WERI-Rb-1 (cell line): Measurements from ENCODE around the gene TMEM87B.

Experiments
- DNase-seq: peaks from one replicate; pipeline ENCODE4 v3.0.0-alpha.2; 2020
- H3K27ac ChIP-seq: fragments of 250-450 bp; sonication (Bioruptor Pico); 2 replicates; pipeline ENCODE4 v1.5.1; 2020; ENCODE audit warnings: mild to moderate bottlenecking, moderate library complexity
- H3K27me3 ChIP-seq: fragments of 250-450 bp; sonication (Bioruptor Pico); 2 replicates; pipeline ENCODE4 v1.5.1; 2021; ENCODE audit warnings: mild to moderate bottlenecking, low read depth, moderate library complexity; ENCODE audit not compliant: insufficient read depth, severe bottlenecking
- H3K36me3 ChIP-seq: fragments of 250-450 bp; sonication (Bioruptor Pico); 2 replicates; pipeline ENCODE4 v1.5.1; 2020; ENCODE audit warnings: mild to moderate bottlenecking, moderate library complexity
- H3K4me3 ChIP-seq: 2 replicates; pipeline ENCODE4 v1.5.1; 2011; ENCODE audit warnings: low read depth, mild to moderate bottlenecking, control low read depth, low read length
- H3K9me3 ChIP-seq: fragments of 250-450 bp; sonication (Bioruptor Pico); 2 replicates; pipeline ENCODE4 v1.5.1; 2021; ENCODE audit warnings: mild to moderate bottlenecking, moderate library complexity; ENCODE audit not compliant: severe bottlenecking
- CTCF ChIP-seq: IDR thresholded peaks from 2 replicates; pipeline ENCODE4 v1.5.1; 2011; ENCODE audit warnings: low read depth, mild to moderate bottlenecking, control low read depth, inconsistent platforms, low read length

Gene TMEM87B

GRCh38 chr2:112155331-112156151 is 100.5 kb downstream of the TMEM87B start:
- no peak overlapping the region for H3K27ac ChIP-seq
- H3K27me3 ChIP-seq, result no peaks in the 10 kb centered on the region
- no peak for DNase-seq
- no peaks in the 10 kb centered on the region for H3K9me3 ChIP-seq
- peaks cover 8% of the 10 kb centered on the region; the same call in 1 of the 2 replicates for H3K36me3 ChIP-seq
- H3K4me3 ChIP-seq, result no peak overlapping the region
- no peak for TF ChIP-seq CTCF

- TF ChIP-seq CTCF, result no peak
- no peak for DNase-seq
- H3K27ac ChIP-seq, result no peak overlapping the region
- no peaks in the 10 kb centered on the region for H3K27me3 ChIP-seq
- H3K36me3 ChIP-seq, result peaks cover 8% of the 10 kb centered on the region; the same call in 1 of the 2 replicates
- no peaks in the 10 kb centered on the region for H3K9me3 ChIP-seq
- no peak overlapping the region for H3K4me3 ChIP-seq
These were observed 101.3 kb downstream of the TMEM87B start for GRCh38 chr2:112156152-112156986.

- no peak overlapping the region for H3K27ac ChIP-seq
- DNase-seq, result no peak
- no peaks in the 10 kb centered on the region for H3K9me3 ChIP-seq
- peaks cover 8% of the 10 kb centered on the region; the same call in 1 of the 2 replicates for H3K36me3 ChIP-seq
- H3K4me3 ChIP-seq, result no peak overlapping the region
- H3K27me3 ChIP-seq, result no peaks in the 10 kb centered on the region
- TF ChIP-seq CTCF, result no peak
These were observed 102.4 kb downstream of the TMEM87B start for GRCh38 chr2:112157472-112157871.

- DNase-seq, result no peak
- Histone ChIP-seq H3K9me3 (no peaks in the 10 kb centered on the region), H3K27me3 (no peaks in the 10 kb centered on the region), H3K4me3 (no peak overlapping the region), H3K36me3 (peaks cover under 1% of the 10 kb centered on the region; the same call in 1 of the 2 replicates), H3K27ac (no peak overlapping the region)
- TF ChIP-seq CTCF, result no peak
These were observed 104.4 kb downstream of the TMEM87B start for GRCh38 chr2:112159454-112159921.

GRCh38 chr2:112160283-112161250 is 105.5 kb downstream of the TMEM87B start:
- Histone ChIP-seq H3K9me3 (no peaks in the 10 kb centered on the region), H3K27ac (no peak overlapping the region), H3K4me3 (no peak overlapping the region), H3K36me3 (no peaks in the 10 kb centered on the region), H3K27me3 (no peaks in the 10 kb centered on the region)
- DNase-seq, result no peak
- TF ChIP-seq CTCF, result no peak
